WTC11 (cell line): ENCODE results near the gene CENPM. TPM values are rescaled to one million over a fixed set of nuclear protein-coding genes. Genes with fewer than 3 reads are reported as not detected.

Experiments
- ATAC-seq: fragments of 200-7000 bp; cut with Tn5 transposase; 2 replicates; pipeline ENCODE4 v1.10.0; 2021; ENCODE audit warnings: mild to moderate bottlenecking, moderate library complexity
- CTCF ChIA-PET: fragments of 300-600 bp; sonication (Branson Sonifier 250); formaldehyde crosslinking; loops from one replicate; lab custom pipeline; 2021; ENCODE audit warnings: antibody characterized with exemption; lab: Charles Lee
- POLR2A ChIA-PET: fragments of 350-600 bp; sonication (Branson Sonifier 250); formaldehyde crosslinking; loops from one replicate; lab custom pipeline; 2021; ENCODE audit warnings: antibody characterized with exemption; lab: Charles Lee
- DNase-seq: peaks from one replicate; pipeline ENCODE4 v3.0.0; 2021; ENCODE audit warnings: low spot score
- H3K27ac Mint-ChIP-seq: 2 replicates; pipeline ENCODE4 v1.8.0; 2021; ENCODE audit warnings: mixed read lengths
- H3K27me3 Mint-ChIP-seq: 2 replicates; pipeline ENCODE4 v1.8.0; 2021; ENCODE audit warnings: low read depth, mild to moderate bottlenecking, moderate library complexity, mixed read lengths
- H3K36me3 Mint-ChIP-seq: 2 replicates; pipeline ENCODE4 v1.8.0; 2021; ENCODE audit warnings: mixed read lengths
- H3K4me1 Mint-ChIP-seq: 2 replicates; pipeline ENCODE4 v1.8.0; 2022; ENCODE audit warnings: mixed read lengths
- H3K4me3 Mint-ChIP-seq: 2 replicates; pipeline ENCODE4 v1.8.0; 2021; ENCODE audit warnings: mild to moderate bottlenecking, moderate library complexity, mixed read lengths
- H3K9me3 Mint-ChIP-seq: 2 replicates; pipeline ENCODE4 v1.8.0; 2021; ENCODE audit warnings: mixed read lengths
- EMX1 ChIP-seq: fragments of 250-450 bp; sonication (Bioruptor Pico); IDR thresholded peaks from 2 replicates; pipeline ENCODE4 v1.8.0; 2021; ENCODE audit warnings: mild to moderate bottlenecking
- FOXK1 ChIP-seq: sonication (generic); formaldehyde crosslinking; IDR thresholded peaks from 2 replicates; pipeline ENCODE4 v1.8.0; 2022; ENCODE audit warnings: mild to moderate bottlenecking, moderate library complexity, missing genetic modification reagents
- FOXP1 ChIP-seq: sonication (generic); formaldehyde crosslinking; IDR thresholded peaks from 2 replicates; pipeline ENCODE4 v1.8.0; 2022; ENCODE audit warnings: missing genetic modification reagents, mild to moderate bottlenecking, moderate library complexity, borderline replicate concordance
- FOXP4 ChIP-seq: sonication (generic); formaldehyde crosslinking; IDR thresholded peaks from 2 replicates; pipeline ENCODE4 v1.8.0; 2022; ENCODE audit warnings: mild to moderate bottlenecking, missing genetic modification reagents
- GABPB1 ChIP-seq: sonication (generic); formaldehyde crosslinking; IDR thresholded peaks from 2 replicates; pipeline ENCODE4 v1.8.1; 2023; ENCODE audit warnings: mild to moderate bottlenecking, missing genetic modification reagents
- GRHL2 ChIP-seq: fragments of 250-450 bp; sonication (Bioruptor Pico); IDR thresholded peaks from 2 replicates; pipeline ENCODE4 v1.8.0; 2022; ENCODE audit warnings: mild to moderate bottlenecking, moderate library complexity; ENCODE audit not compliant: insufficient replicate concordance, severe bottlenecking
- HMGA2 ChIP-seq: fragments of 250-450 bp; sonication (Bioruptor Pico); IDR thresholded peaks from 2 replicates; pipeline ENCODE4 v1.4.0; 2021; ENCODE audit warnings: mild to moderate bottlenecking, moderate library complexity
- HMGXB4 ChIP-seq: sonication (generic); formaldehyde crosslinking; IDR thresholded peaks from 2 replicates; pipeline ENCODE4 v1.8.1; 2023; ENCODE audit warnings: mild to moderate bottlenecking, moderate library complexity, missing genetic modification reagents
- IRF1 ChIP-seq: sonication (generic); formaldehyde crosslinking; IDR thresholded peaks from 2 replicates; pipeline ENCODE4 v1.8.0; 2023; ENCODE audit warnings: missing genetic modification reagents
- JAZF1 ChIP-seq: fragments of 250-450 bp; sonication (Bioruptor Pico); IDR thresholded peaks from 2 replicates; pipeline ENCODE4 v1.9.0; 2021; ENCODE audit warnings: moderate library complexity, mild to moderate bottlenecking, inconsistent platforms
- NFE2L1 ChIP-seq: sonication (generic); formaldehyde crosslinking; IDR thresholded peaks from 2 replicates; pipeline ENCODE4 v1.8.1; 2023; ENCODE audit warnings: missing genetic modification reagents
- NR2C2 ChIP-seq: sonication (generic); formaldehyde crosslinking; IDR thresholded peaks from 2 replicates; pipeline ENCODE4 v1.8.0; 2022; ENCODE audit warnings: mild to moderate bottlenecking, missing genetic modification reagents
- NR3C1 ChIP-seq: sonication (generic); formaldehyde crosslinking; conservative IDR thresholded peaks from 2 replicates; pipeline ENCODE4 v1.8.1; 2023; ENCODE audit warnings: low read depth, mild to moderate bottlenecking, missing genetic modification reagents
- SMAD4 ChIP-seq: sonication (generic); formaldehyde crosslinking; IDR thresholded peaks from 2 replicates; pipeline ENCODE4 v1.8.0; 2022; ENCODE audit warnings: mild to moderate bottlenecking, missing genetic modification reagents
- SOX15 ChIP-seq: fragments of 250-450 bp; sonication (Bioruptor Pico); IDR thresholded peaks from 2 replicates; pipeline ENCODE4 v1.9.0; 2021; ENCODE audit warnings: mild to moderate bottlenecking
- ZNF232 ChIP-seq: sonication (generic); formaldehyde crosslinking; IDR thresholded peaks from 2 replicates; pipeline ENCODE4 v1.8.0; 2022; ENCODE audit warnings: mild to moderate bottlenecking, missing genetic modification reagents
- ZNF263 ChIP-seq: sonication (generic); formaldehyde crosslinking; IDR thresholded peaks from 2 replicates; pipeline ENCODE4 v1.8.1; 2022; ENCODE audit warnings: low read depth, mild to moderate bottlenecking, moderate library complexity, missing genetic modification reagents
- ZNF416 ChIP-seq: fragments of 250-450 bp; sonication (Bioruptor Pico); IDR thresholded peaks from 2 replicates; pipeline ENCODE4 v1.9.0; 2021; ENCODE audit warnings: mild to moderate bottlenecking, inconsistent platforms
- ZNF425 ChIP-seq: fragments of 250-450 bp; sonication (Bioruptor Pico); conservative IDR thresholded peaks from 2 replicates; pipeline ENCODE4 v1.9.0; 2021; ENCODE audit warnings: mild to moderate bottlenecking
- total RNA-seq: library from RNA; stranded (reverse); gene quantifications from 3 replicates; pipeline ENCODE4 v1.2.3, GENCODE V29; 2021
- TF ChIP-seq, protein P1 (sequence below): sonication (generic); formaldehyde crosslinking; IDR thresholded peaks from 2 replicates; pipeline ENCODE4 v1.8.1; 2023; ENCODE audit warnings: mild to moderate bottlenecking, missing genetic modification reagents, moderate library complexity
- TF ChIP-seq, protein P2 (sequence below): sonication (generic); formaldehyde crosslinking; IDR thresholded peaks from 2 replicates; pipeline ENCODE4 v1.8.1; 2022; ENCODE audit warnings: low read depth, mild to moderate bottlenecking, moderate library complexity, missing genetic modification reagents, borderline replicate concordance
- TF ChIP-seq, protein P3 (sequence below): sonication (generic); formaldehyde crosslinking; IDR thresholded peaks from 2 replicates; pipeline ENCODE4 v1.8.1; 2023; ENCODE audit warnings: mild to moderate bottlenecking, missing genetic modification reagents
- TF ChIP-seq, protein P4 (sequence below): sonication (generic); formaldehyde crosslinking; IDR thresholded peaks from 2 replicates; pipeline ENCODE4 v1.8.1; 2022; ENCODE audit warnings: mild to moderate bottlenecking, missing genetic modification reagents, moderate library complexity, borderline replicate concordance

The CENPM gene
- total RNA-seq, 1 experiment from 2014 or later, result 40.3 TPM

GRCh38 chr22:41914611-41915034, 32.3 kb downstream of the CENPM start (continued):
- TF ChIP-seq, protein P1, sequence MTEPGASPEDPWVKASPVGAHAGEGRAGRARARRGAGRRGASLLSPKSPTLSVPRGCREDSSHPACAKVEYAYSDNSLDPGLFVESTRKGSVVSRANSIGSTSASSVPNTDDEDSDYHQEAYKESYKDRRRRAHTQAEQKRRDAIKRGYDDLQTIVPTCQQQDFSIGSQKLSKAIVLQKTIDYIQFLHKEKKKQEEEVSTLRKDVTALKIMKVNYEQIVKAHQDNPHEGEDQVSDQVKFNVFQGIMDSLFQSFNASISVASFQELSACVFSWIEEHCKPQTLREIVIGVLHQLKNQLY, result no peak
- TF ChIP-seq, protein P2, sequence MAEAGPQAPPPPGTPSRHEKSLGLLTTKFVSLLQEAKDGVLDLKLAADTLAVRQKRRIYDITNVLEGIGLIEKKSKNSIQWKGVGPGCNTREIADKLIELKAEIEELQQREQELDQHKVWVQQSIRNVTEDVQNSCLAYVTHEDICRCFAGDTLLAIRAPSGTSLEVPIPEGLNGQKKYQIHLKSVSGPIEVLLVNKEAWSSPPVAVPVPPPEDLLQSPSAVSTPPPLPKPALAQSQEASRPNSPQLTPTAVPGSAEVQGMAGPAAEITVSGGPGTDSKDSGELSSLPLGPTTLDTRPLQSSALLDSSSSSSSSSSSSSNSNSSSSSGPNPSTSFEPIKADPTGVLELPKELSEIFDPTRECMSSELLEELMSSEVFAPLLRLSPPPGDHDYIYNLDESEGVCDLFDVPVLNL (CRISPR knock-in tag), result no peak
- no peak for TF ChIP-seq FOXP4 (CRISPR knock-in tag)
- no peak for TF ChIP-seq SOX15 (CRISPR knock-in tag)
- TF ChIP-seq, all 79 proteins: peak for 0

- peaks cover 88% of the 10 kb centered on the region for H3K27me3 Mint-ChIP-seq
- no peaks in the 10 kb centered on the region for H3K36me3 Mint-ChIP-seq
- H3K4me3 Mint-ChIP-seq, result peak overlapping the region; percentile 36
- DNase-seq, result peak; percentile 67
- ATAC-seq, result peak; percentile 29
- no peak overlapping the region for H3K27ac Mint-ChIP-seq
- peaks cover 27% of the 10 kb centered on the region for H3K4me1 Mint-ChIP-seq
- POLR2A ChIA-PET, result interaction anchor here (0.5 kb wide), 1 partner anchor 467 kb away, joined by 3 read pairs; the partner anchor contains the start of gene TOB2
- CTCF ChIA-PET, result interaction anchor here (0.8 to 3.0 kb wide), 5 partner anchors 12 to 217 kb away, joined by 4 to 21 read pairs (median 6); partner anchors contain the start of gene TNFRSF13C
- no peaks in the 10 kb centered on the region for H3K9me3 Mint-ChIP-seq
- TF ChIP-seq SMAD4 (CRISPR knock-in tag), result no peak
- TF ChIP-seq FOXK1 (CRISPR knock-in tag), result peak; percentile 30; the same call in 1 of the 2 replicates
- TF ChIP-seq, protein P3, sequence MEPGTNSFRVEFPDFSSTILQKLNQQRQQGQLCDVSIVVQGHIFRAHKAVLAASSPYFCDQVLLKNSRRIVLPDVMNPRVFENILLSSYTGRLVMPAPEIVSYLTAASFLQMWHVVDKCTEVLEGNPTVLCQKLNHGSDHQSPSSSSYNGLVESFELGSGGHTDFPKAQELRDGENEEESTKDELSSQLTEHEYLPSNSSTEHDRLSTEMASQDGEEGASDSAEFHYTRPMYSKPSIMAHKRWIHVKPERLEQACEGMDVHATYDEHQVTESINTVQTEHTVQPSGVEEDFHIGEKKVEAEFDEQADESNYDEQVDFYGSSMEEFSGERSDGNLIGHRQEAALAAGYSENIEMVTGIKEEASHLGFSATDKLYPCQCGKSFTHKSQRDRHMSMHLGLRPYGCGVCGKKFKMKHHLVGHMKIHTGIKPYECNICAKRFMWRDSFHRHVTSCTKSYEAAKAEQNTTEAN (CRISPR knock-in tag), result no peak
- no peak for TF ChIP-seq ZNF263 (CRISPR knock-in tag)
- TF ChIP-seq NR2C2 (CRISPR knock-in tag), result no peak
- no peak for TF ChIP-seq HMGXB4 (CRISPR knock-in tag)
- no peak for TF ChIP-seq ZNF416 (CRISPR knock-in tag)
- TF ChIP-seq ZNF425 (CRISPR knock-in tag), result no peak
- TF ChIP-seq EMX1 (CRISPR knock-in tag), result no peak
- TF ChIP-seq ZNF232 (CRISPR knock-in tag), result no peak
- TF ChIP-seq, protein P4, sequence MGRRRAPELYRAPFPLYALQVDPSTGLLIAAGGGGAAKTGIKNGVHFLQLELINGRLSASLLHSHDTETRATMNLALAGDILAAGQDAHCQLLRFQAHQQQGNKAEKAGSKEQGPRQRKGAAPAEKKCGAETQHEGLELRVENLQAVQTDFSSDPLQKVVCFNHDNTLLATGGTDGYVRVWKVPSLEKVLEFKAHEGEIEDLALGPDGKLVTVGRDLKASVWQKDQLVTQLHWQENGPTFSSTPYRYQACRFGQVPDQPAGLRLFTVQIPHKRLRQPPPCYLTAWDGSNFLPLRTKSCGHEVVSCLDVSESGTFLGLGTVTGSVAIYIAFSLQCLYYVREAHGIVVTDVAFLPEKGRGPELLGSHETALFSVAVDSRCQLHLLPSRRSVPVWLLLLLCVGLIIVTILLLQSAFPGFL (CRISPR knock-in tag), result no peak
- no peak for TF ChIP-seq NFE2L1 (CRISPR knock-in tag)
- no peak for TF ChIP-seq NR3C1 (CRISPR knock-in tag)
- TF ChIP-seq HMGA2 (CRISPR knock-in tag), result no peak
- no peak for TF ChIP-seq GRHL2 (CRISPR knock-in tag)
- no peak for TF ChIP-seq GABPB1 (CRISPR knock-in tag)
- no peak for TF ChIP-seq FOXP1 (CRISPR knock-in tag)
- no peak for TF ChIP-seq JAZF1
- no peak for TF ChIP-seq IRF1
Observed at GRCh38 chr22:41913842-41914534, 33.0 kb downstream of the CENPM start.
